Testis (tissue), 3 donors: ENCODE measurements around the gene NFE2L1. TPM values are rescaled to one million over a fixed set of nuclear protein-coding genes. Genes with fewer than 3 reads are reported as not detected.
"Not testable (repeated sequence)": the region's sequence is repeated elsewhere in the genome, so short reads cannot be mapped to it uniquely, and the experiment has no call there.

Experiments used
- DNase-seq: peaks from one replicate; pipeline ENCODE4 v3.0.0-alpha.2; 2019
- H3K27ac ChIP-seq, 2 donors: fragments of 200-600 bp; sonication (generic); one replicate each; pipeline ENCODE4 v1.5.1; 2019
- H3K27me3 ChIP-seq: fragments of 200-600 bp; sonication (generic); one replicate; pipeline ENCODE4 v1.5.1; 2019
- H3K36me3 ChIP-seq: fragments of 200-600 bp; sonication (generic); one replicate; pipeline ENCODE4 v1.5.1; 2017; ENCODE audit warnings: low read depth; ENCODE audit errors: missing control alignments
- H3K4me1 ChIP-seq: fragments of 200-600 bp; sonication (generic); one replicate; pipeline ENCODE4 v1.5.1; 2019
- H3K4me3 ChIP-seq, 2 donors: fragments of 200-600 bp; sonication (generic); one replicate each; pipeline ENCODE4 v1.5.1; 2017 to 2019
- H3K9me3 ChIP-seq: fragments of 200-600 bp; sonication (generic); one replicate; pipeline ENCODE4 v1.5.1; 2017
- POLR2A ChIP-seq: fragments of 450-650 bp; IDR thresholded peaks from one replicate; pipeline ENCODE4 v1.6.1; 2017; ENCODE audit warnings: antibody characterized with exemption, mild to moderate bottlenecking, moderate library complexity
- WGBS, 2 donors: methylation state at CpG; one replicate each; pipeline ENCODE4 v1.1.5; 2018; 5-methylcytosine and 5-hydroxymethylcytosine counted together
- intact Hi-C: fragments of 100-400 bp; cut with DNase I; formaldehyde crosslinking; loops from one replicate; pipeline ENCODE4 v1.15.1; 2023; ENCODE audit warnings: low total_unique reads
- polyA plus RNA-seq: library from polyadenylated mRNA; stranded (reverse); fragments of 350-450 nt; fragmentation: Illumina TruSeq; extraction: RNeasy Lipid Tissue Mini Kit (QIAGEN cat#74804); gene quantifications from one replicate; pipeline ENCODE4 v1.2.3, GENCODE V29; 2014; ENCODE audit warnings: low read depth, low replicate concordance; ENCODE audit not compliant: insufficient read depth
- total RNA-seq, 2 donors: library from RNA; depleted of rRNA; stranded (reverse); fragments of >200 nt; gene quantifications; one replicate each; pipeline ENCODE4 v1.2.3, GENCODE V29; 2016
- TF ChIP-seq, protein P1 (sequence below), 3 experiments: fragments of 450-650 bp in 2 of 3; fragments of 200-600 bp in 1 of 3; sonication (generic) in 1 of 3; IDR thresholded peaks; one replicate each; pipeline ENCODE4 v1.5.1; 2016 to 2019; ENCODE audit warnings: antibody characterized with exemption in 3 of 3, mild to moderate bottlenecking in 2 of 3, moderate library complexity in 1 of 3

Gene NFE2L1
- total and polyA plus RNA-seq, 3 donors from 2014 or later = 180 to 199 (median 193) TPM

DNA sequence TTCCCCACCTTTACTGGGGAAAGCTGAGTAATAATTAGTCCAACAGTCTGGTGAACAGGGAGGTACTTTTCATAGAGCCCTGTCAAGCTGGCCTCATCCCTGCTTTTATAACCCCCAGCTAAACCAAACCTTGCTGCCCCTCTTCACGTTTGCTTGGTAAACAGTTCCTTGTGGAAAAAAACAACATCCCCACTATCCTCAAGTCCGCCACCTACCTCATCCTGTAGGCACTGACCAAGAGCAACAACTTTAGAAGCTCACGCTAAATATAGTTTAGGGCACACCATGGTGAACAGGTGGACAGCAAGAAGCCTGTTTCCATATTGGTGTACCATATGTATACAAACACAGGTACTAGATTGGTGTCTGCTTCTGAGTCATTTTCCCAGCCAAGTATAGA lies 16.5 kb downstream of the NFE2L1 start:
- intact Hi-C loops = no loop called here
- Histone ChIP-seq H3K4me3 (no peak overlapping the region), H3K4me1 (peaks cover 6% of the 10 kb centered on the region), H3K36me3 (no peaks in the 10 kb centered on the region), H3K27me3 (no peaks in the 10 kb centered on the region), H3K27ac (no peak overlapping the region), H3K9me3 (no peaks in the 10 kb centered on the region)
- DNase-seq = no peak
- 81 to 86% methylated on average over 3 of the region's 3 CpGs for WGBS, 2 donors
- TF ChIP-seq POLR2A = no peak
- TF ChIP-seq, protein P1, sequence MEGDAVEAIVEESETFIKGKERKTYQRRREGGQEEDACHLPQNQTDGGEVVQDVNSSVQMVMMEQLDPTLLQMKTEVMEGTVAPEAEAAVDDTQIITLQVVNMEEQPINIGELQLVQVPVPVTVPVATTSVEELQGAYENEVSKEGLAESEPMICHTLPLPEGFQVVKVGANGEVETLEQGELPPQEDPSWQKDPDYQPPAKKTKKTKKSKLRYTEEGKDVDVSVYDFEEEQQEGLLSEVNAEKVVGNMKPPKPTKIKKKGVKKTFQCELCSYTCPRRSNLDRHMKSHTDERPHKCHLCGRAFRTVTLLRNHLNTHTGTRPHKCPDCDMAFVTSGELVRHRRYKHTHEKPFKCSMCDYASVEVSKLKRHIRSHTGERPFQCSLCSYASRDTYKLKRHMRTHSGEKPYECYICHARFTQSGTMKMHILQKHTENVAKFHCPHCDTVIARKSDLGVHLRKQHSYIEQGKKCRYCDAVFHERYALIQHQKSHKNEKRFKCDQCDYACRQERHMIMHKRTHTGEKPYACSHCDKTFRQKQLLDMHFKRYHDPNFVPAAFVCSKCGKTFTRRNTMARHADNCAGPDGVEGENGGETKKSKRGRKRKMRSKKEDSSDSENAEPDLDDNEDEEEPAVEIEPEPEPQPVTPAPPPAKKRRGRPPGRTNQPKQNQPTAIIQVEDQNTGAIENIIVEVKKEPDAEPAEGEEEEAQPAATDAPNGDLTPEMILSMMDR (IDR thresholded peaks at IDR 0.05) = no peak

DNA sequence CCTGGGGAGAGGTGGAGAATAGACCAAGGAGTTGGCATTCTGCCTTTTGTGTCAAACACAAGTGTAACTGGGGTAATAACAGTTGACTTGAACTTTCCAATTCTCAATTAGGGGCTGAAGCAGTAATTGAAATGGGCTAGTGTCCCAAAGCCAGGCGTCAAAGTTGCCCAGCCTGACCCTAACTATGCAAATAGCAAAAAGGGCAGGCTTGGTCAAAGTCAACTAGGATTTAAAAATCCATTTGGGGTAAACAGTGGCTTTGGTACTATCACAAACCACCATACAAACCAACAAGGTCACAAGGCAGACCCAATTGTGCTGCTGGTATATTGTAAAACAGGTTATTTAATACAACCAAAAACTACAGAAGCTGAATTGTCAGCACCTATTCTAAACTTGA lies 18.0 kb downstream of the NFE2L1 start:
- H3K36me3 ChIP-seq = no peaks in the 10 kb centered on the region

DNA sequence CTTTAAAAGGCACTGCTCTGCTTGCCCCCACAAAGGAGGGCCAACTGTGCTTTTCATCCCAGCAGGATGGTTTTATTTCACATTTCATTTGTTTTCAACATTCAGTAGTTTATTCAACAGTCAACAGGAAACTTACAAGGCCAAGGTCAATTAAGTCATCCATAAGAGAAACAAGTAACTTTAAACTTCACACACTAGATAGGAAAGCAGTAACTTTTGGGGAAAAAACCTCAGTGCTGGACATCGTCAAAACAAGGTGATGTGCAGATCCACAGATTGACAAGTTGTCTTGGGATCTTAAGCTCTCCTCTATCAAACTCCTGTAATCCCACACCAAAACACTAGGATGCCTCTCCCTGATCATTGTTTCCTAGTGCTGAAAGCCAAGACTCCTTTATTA lies 18.5 kb downstream of the NFE2L1 start:
- intact Hi-C loops = no loop called here
- WGBS, 2 donors = 43% methylated on average over 1 of the region's 1 CpG
- no peak for TF ChIP-seq POLR2A
- TF ChIP-seq, protein P1 (IDR thresholded peaks at IDR 0.05) = no peak
- Histone ChIP-seq H3K27ac (no peak overlapping the region), H3K36me3 (no peaks in the 10 kb centered on the region), H3K4me3 (no peak overlapping the region), H3K27me3 (no peaks in the 10 kb centered on the region), H3K9me3 (no peaks in the 10 kb centered on the region), H3K4me1 (peaks cover 4% of the 10 kb centered on the region)
- DNase-seq = no peak

More for the DNA sequence above, 18.0 kb downstream of the NFE2L1 start:
- H3K4me1 ChIP-seq = peaks cover 4% of the 10 kb centered on the region
- intact Hi-C loops = no loop called here
- no peaks in the 10 kb centered on the region for H3K9me3 ChIP-seq
- TF ChIP-seq, protein P1 (IDR thresholded peaks at IDR 0.05) = no peak
- no peak for TF ChIP-seq POLR2A
- H3K4me3 ChIP-seq = no peak overlapping the region
- 50 to 77% methylated on average over 1 of the region's 1 CpG for WGBS, 2 donors
- no peaks in the 10 kb centered on the region for H3K27me3 ChIP-seq
- DNase-seq = no peak
- H3K27ac ChIP-seq = no peak overlapping the region

DNA sequence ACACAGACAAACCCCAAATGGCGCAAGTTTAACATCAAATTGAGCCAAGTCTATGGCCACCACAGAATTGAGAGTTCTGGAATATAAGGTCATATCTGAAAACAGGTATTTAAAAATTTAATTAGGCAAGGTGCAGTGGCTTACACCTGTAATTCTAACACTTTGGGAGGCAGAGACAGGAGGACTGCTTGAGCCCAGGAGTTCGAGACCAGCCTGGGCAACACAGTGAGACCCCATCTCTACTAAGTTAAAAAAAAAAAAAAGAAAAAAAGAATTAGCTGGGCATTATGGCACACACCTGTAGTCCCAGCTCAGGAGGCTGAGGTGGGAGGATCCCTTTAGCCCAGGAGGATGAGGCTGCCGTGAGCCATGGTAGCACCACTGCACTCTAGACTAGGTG lies 19.1 kb downstream of the NFE2L1 start:
- Histone ChIP-seq H3K4me3 (no peak overlapping the region), H3K27ac (no peak overlapping the region), H3K9me3 (no peaks in the 10 kb centered on the region), H3K36me3 (no peaks in the 10 kb centered on the region), H3K4me1 (peaks cover 4% of the 10 kb centered on the region), H3K27me3 (no peaks in the 10 kb centered on the region)
- TF ChIP-seq, protein P1 (IDR thresholded peaks at IDR 0.05) = no peak
- no peak for TF ChIP-seq POLR2A
- intact Hi-C loops = no loop called here
- 94 to 96% methylated on average over 3 of the region's 3 CpGs for WGBS, 2 donors
- DNase-seq = no peak

DNA sequence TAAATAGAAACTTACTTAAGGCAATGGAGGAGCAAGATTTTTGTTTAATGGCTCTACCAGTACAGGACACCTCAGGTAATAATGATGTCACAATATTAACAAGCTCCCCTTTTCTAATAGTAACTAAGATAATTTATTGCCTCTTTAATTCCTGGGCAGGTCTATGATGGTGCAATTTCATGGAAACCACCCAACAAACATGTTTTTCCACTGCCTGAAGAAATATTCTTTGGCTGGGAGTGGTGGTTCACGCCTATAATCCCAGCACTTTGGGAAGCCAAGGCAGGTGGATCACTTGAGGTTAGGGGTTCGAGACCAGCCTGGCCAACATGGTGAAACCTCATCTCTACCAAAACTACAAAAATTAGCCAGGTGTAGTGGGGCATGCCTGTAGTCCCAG lies 19.6 kb downstream of the NFE2L1 start:
- WGBS, 2 donors = 86 to 100% methylated on average over 2 of the region's 2 CpGs
- H3K4me3 ChIP-seq, H3K9me3 ChIP-seq, H3K4me1 ChIP-seq, H3K27ac ChIP-seq, H3K36me3 ChIP-seq, H3K27me3 ChIP-seq, DNase-seq, intact Hi-C loops: not testable (repeated sequence)
